Peyer's patch (tissue), 4 donors: ENCODE measurements around the gene BCAS3.

Source experiments
- POLR2A ChIP-seq, 2 donors: fragments of 450-650 bp; IDR thresholded peaks; one replicate each; pipeline ENCODE4 v1.5.1; 2017; ENCODE audit warnings: antibody characterized with exemption in 2 of 2, mild to moderate bottlenecking in 2 of 2, moderate library complexity in 2 of 2
- TF ChIP-seq, protein P1 (sequence below), 6 experiments: fragments of 450-650 bp in 4 of 6; fragments of 200-600 bp in 2 of 6; sonication (generic) in 1 of 6; IDR thresholded peaks; one replicate each; pipeline ENCODE4 v1.5.1; 2017 to 2019; ENCODE audit warnings: antibody characterized with exemption in 6 of 6, mild to moderate bottlenecking in 3 of 6, moderate library complexity in 1 of 6

DNA sequence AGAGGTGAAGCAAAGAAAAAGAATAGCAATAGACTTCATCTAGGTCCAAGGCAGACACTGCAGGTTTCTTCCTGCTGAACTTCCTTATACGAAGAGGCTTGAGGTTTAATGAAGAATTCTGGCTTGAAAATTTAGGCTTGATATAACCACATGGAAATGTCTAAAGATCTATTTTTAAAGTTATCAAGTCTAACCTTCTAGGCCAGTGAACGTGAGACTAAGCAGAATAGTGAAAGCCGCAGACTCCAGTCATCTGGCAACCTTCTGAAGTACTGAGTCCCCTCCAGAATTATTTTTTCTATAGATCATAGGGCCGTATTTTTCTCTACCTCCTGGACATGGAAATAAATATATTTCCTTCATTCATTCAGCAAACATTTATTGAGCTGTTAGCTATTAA, 333.6 kb downstream of the BCAS3 start:
- TF ChIP-seq, protein P1, sequence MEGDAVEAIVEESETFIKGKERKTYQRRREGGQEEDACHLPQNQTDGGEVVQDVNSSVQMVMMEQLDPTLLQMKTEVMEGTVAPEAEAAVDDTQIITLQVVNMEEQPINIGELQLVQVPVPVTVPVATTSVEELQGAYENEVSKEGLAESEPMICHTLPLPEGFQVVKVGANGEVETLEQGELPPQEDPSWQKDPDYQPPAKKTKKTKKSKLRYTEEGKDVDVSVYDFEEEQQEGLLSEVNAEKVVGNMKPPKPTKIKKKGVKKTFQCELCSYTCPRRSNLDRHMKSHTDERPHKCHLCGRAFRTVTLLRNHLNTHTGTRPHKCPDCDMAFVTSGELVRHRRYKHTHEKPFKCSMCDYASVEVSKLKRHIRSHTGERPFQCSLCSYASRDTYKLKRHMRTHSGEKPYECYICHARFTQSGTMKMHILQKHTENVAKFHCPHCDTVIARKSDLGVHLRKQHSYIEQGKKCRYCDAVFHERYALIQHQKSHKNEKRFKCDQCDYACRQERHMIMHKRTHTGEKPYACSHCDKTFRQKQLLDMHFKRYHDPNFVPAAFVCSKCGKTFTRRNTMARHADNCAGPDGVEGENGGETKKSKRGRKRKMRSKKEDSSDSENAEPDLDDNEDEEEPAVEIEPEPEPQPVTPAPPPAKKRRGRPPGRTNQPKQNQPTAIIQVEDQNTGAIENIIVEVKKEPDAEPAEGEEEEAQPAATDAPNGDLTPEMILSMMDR (IDR thresholded peaks at IDR 0.05), result no peak
- TF ChIP-seq POLR2A (IDR thresholded peaks at IDR 0.05), result no peak
